ENCODE measurements around the gene ISLR.

ISLR gene

GRCh38 chr15:74173380-74174218 is at the start of gene ISLR:
Gene ISLR, plus strand, starts transcription at chr15:74173710. Its CDS starts 1,149 bp downstream, at chr15:74174859.
- no peaks in the 10 kb centered on the region for H3K36me3 ChIP-seq (ENCODE audit: control insufficient read depth, insufficient read depth, low read length)
- H3K4me3 ChIP-seq (ENCODE audit: low read depth, low read length) = no peak within 1 kb of the TSS
- H3K9me3 ChIP-seq (ENCODE audit: control insufficient read depth, insufficient read depth, low read length) = no peaks in the 10 kb centered on the region
- no peak within 1 kb of the TSS for H3K27ac ChIP-seq (ENCODE audit: low read depth, low read length)
- no peaks in the 10 kb centered on the region for H3K27me3 ChIP-seq (ENCODE audit: control insufficient read depth, insufficient read depth, low read length)
- no peak within 1 kb of the TSS for H3K9ac ChIP-seq (ENCODE audit: low read depth, low read length)
- H3K4me1 ChIP-seq (ENCODE audit: control insufficient read depth, insufficient read depth, low read length) = peaks cover 23% of the 10 kb centered on the region

GRCh38 chr15:74124196-74124595 is 49.3 kb upstream of the ISLR start:
- Histone ChIP-seq H3K4me3 (ENCODE audit: low read depth, low read length) (no peak overlapping the region), H3K9ac (ENCODE audit: low read depth, low read length) (no peak overlapping the region), H3K27me3 (ENCODE audit: control insufficient read depth, insufficient read depth, low read length) (peaks cover 71% of the 10 kb centered on the region), H3K27ac (ENCODE audit: low read depth, low read length) (no peak overlapping the region), H3K36me3 (ENCODE audit: control insufficient read depth, insufficient read depth, low read length) (no peaks in the 10 kb centered on the region), H3K9me3 (ENCODE audit: control insufficient read depth, insufficient read depth, low read length) (no peaks in the 10 kb centered on the region), H3K4me1 (ENCODE audit: control insufficient read depth, insufficient read depth, low read length) (peaks cover 27% of the 10 kb centered on the region; the same call in 1 of the 2 replicates)

- Histone ChIP-seq H3K36me3 (ENCODE audit: control insufficient read depth, insufficient read depth, low read length) (no peaks in the 10 kb centered on the region), H3K4me3 (ENCODE audit: low read depth, low read length) (no peak overlapping the region), H3K9ac (ENCODE audit: low read depth, low read length) (no peak overlapping the region), H3K27me3 (ENCODE audit: control insufficient read depth, insufficient read depth, low read length) (peaks cover 77% of the 10 kb centered on the region), H3K9me3 (ENCODE audit: control insufficient read depth, insufficient read depth, low read length) (no peaks in the 10 kb centered on the region), H3K4me1 (ENCODE audit: control insufficient read depth, insufficient read depth, low read length) (peaks cover 33% of the 10 kb centered on the region; the same call in 1 of the 2 replicates), H3K27ac (ENCODE audit: low read depth, low read length) (no peak overlapping the region)
These were observed 48.8 kb upstream of the ISLR start for GRCh38 chr15:74124759-74125158.

- Histone ChIP-seq H3K9ac (ENCODE audit: low read depth, low read length) (no peak overlapping the region), H3K4me1 (ENCODE audit: control insufficient read depth, insufficient read depth, low read length) (peaks cover 49% of the 10 kb centered on the region), H3K27ac (ENCODE audit: low read depth, low read length) (no peak overlapping the region), H3K27me3 (ENCODE audit: control insufficient read depth, insufficient read depth, low read length) (peaks cover 93% of the 10 kb centered on the region), H3K4me3 (ENCODE audit: low read depth, low read length) (peak overlapping the region; percentile 58), H3K36me3 (ENCODE audit: control insufficient read depth, insufficient read depth, low read length) (no peaks in the 10 kb centered on the region), H3K9me3 (ENCODE audit: control insufficient read depth, insufficient read depth, low read length) (no peaks in the 10 kb centered on the region)
These were observed 46.1 kb upstream of the ISLR start for GRCh38 chr15:74127255-74127953.

GRCh38 chr15:74127954-74128784 is 45.3 kb upstream of the ISLR start:
- H3K9ac ChIP-seq (ENCODE audit: low read depth, low read length) = no peak overlapping the region
- H3K36me3 ChIP-seq (ENCODE audit: control insufficient read depth, insufficient read depth, low read length) = no peaks in the 10 kb centered on the region
- peaks cover 98% of the 10 kb centered on the region for H3K27me3 ChIP-seq (ENCODE audit: control insufficient read depth, insufficient read depth, low read length)
- peak overlapping the region; percentile 58 for H3K4me3 ChIP-seq (ENCODE audit: low read depth, low read length)
- H3K9me3 ChIP-seq (ENCODE audit: control insufficient read depth, insufficient read depth, low read length) = no peaks in the 10 kb centered on the region
- peaks cover 50% of the 10 kb centered on the region for H3K4me1 ChIP-seq (ENCODE audit: control insufficient read depth, insufficient read depth, low read length)
- no peak overlapping the region for H3K27ac ChIP-seq (ENCODE audit: low read depth, low read length)

GRCh38 chr15:74128785-74129585 is 44.5 kb upstream of the ISLR start:
- H3K27ac ChIP-seq (ENCODE audit: low read depth, low read length) = peak overlapping the region; percentile 18
- peaks cover 48% of the 10 kb centered on the region for H3K4me1 ChIP-seq (ENCODE audit: control insufficient read depth, insufficient read depth, low read length)

GRCh38 chr15:74129586-74130154 is 43.8 kb upstream of the ISLR start:
- Histone ChIP-seq H3K9ac (ENCODE audit: low read depth, low read length) (no peak overlapping the region), H3K4me3 (ENCODE audit: low read depth, low read length) (peak overlapping the region; percentile 58)

More at GRCh38 chr15:74128785-74129585, 44.5 kb upstream of the ISLR start:
- peaks cover 99% of the 10 kb centered on the region for H3K27me3 ChIP-seq (ENCODE audit: control insufficient read depth, insufficient read depth, low read length)
- H3K4me3 ChIP-seq (ENCODE audit: low read depth, low read length) = peak overlapping the region; percentile 58
- no peaks in the 10 kb centered on the region for H3K36me3 ChIP-seq (ENCODE audit: control insufficient read depth, insufficient read depth, low read length)
- H3K9ac ChIP-seq (ENCODE audit: low read depth, low read length) = no peak overlapping the region
- no peaks in the 10 kb centered on the region for H3K9me3 ChIP-seq (ENCODE audit: control insufficient read depth, insufficient read depth, low read length)

GRCh38 chr15:74130155-74130848 is 43.2 kb upstream of the ISLR start, which contains the start of gene ISLR2:
Gene ISLR2, plus strand, starts transcription at chr15:74130586. Its CDS starts 2,169 bp downstream, at chr15:74132755.
- peaks cover 54% of the 10 kb centered on the region for H3K4me1 ChIP-seq (ENCODE audit: control insufficient read depth, insufficient read depth, low read length)
- H3K9ac ChIP-seq (ENCODE audit: low read depth, low read length) = no peak within 1 kb of the TSS
- H3K9me3 ChIP-seq (ENCODE audit: control insufficient read depth, insufficient read depth, low read length) = no peaks in the 10 kb centered on the region
- peak within 1 kb of the TSS; percentile 58 for H3K4me3 ChIP-seq (ENCODE audit: low read depth, low read length)
- peak within 1 kb of the TSS; percentile 18 for H3K27ac ChIP-seq (ENCODE audit: low read depth, low read length)
- no peaks in the 10 kb centered on the region for H3K36me3 ChIP-seq (ENCODE audit: control insufficient read depth, insufficient read depth, low read length)
- peaks cover 99% of the 10 kb centered on the region for H3K27me3 ChIP-seq (ENCODE audit: control insufficient read depth, insufficient read depth, low read length)

More at GRCh38 chr15:74129586-74130154, 43.8 kb upstream of the ISLR start:
- Histone ChIP-seq H3K4me1 (ENCODE audit: control insufficient read depth, insufficient read depth, low read length) (peaks cover 54% of the 10 kb centered on the region), H3K27ac (ENCODE audit: low read depth, low read length) (peak overlapping the region; percentile 18), H3K36me3 (ENCODE audit: control insufficient read depth, insufficient read depth, low read length) (no peaks in the 10 kb centered on the region), H3K27me3 (ENCODE audit: control insufficient read depth, insufficient read depth, low read length) (peaks cover 99% of the 10 kb centered on the region), H3K9me3 (ENCODE audit: control insufficient read depth, insufficient read depth, low read length) (no peaks in the 10 kb centered on the region)

- no peaks in the 10 kb centered on the region for H3K36me3 ChIP-seq (ENCODE audit: control insufficient read depth, insufficient read depth, low read length)
- peak overlapping the region; percentile 42; the same call in 1 of the 2 replicates for H3K4me3 ChIP-seq (ENCODE audit: low read depth, low read length)
- no peak overlapping the region for H3K27ac ChIP-seq (ENCODE audit: low read depth, low read length)
- H3K4me1 ChIP-seq (ENCODE audit: control insufficient read depth, insufficient read depth, low read length) = peaks cover 54% of the 10 kb centered on the region
- no peak overlapping the region for H3K9ac ChIP-seq (ENCODE audit: low read depth, low read length)
- peaks cover 99% of the 10 kb centered on the region for H3K27me3 ChIP-seq (ENCODE audit: control insufficient read depth, insufficient read depth, low read length)
- H3K9me3 ChIP-seq (ENCODE audit: control insufficient read depth, insufficient read depth, low read length) = no peaks in the 10 kb centered on the region
These were observed 42.5 kb upstream of the ISLR start for GRCh38 chr15:74130849-74131627.
